Measurements from ENCODE around the gene CST9L. TPM values are rescaled to one million over a fixed set of nuclear protein-coding genes. Genes with fewer than 3 reads are reported as not detected.

Gene CST9L
- total RNA-seq, 2 donors from 2014 or later, result not detected

DNA sequence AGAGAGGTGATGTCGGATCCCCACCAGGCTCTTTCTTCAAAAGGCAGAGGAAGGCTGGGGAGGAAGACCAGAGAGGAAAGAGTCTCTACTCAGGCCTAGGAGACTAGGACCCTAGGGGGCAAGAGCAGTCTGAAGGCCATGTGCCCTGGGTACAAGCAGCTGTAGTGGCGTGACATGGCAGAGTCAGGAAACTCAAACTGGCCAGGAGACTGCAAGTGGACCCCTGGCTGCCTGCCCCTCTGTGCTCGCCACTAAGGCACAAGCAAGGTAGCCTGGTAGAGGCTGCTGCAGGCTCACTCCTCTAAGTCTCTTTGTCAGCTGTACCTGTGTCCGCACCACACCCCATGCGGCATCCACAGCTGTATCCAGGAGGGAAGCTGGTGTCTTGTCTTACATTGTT, 19.9 kb downstream of the CST9L start:
- Mint-ChIP-seq H3K27ac (no peak overlapping the region), H3K4me3 (no peak overlapping the region), H3K4me1 (no peaks in the 10 kb centered on the region), H3K36me3 (ENCODE audit: low read depth) (no peaks in the 10 kb centered on the region), H3K27me3 (peaks cover 53% of the 10 kb centered on the region)
- H3K9me3 ChIP-seq (ENCODE audit: control insufficient read depth, low read length, poor library complexity, severe bottlenecking), result no peaks in the 10 kb centered on the region
- ATAC-seq, result no peak
- DNase-seq, result no peak

DNA sequence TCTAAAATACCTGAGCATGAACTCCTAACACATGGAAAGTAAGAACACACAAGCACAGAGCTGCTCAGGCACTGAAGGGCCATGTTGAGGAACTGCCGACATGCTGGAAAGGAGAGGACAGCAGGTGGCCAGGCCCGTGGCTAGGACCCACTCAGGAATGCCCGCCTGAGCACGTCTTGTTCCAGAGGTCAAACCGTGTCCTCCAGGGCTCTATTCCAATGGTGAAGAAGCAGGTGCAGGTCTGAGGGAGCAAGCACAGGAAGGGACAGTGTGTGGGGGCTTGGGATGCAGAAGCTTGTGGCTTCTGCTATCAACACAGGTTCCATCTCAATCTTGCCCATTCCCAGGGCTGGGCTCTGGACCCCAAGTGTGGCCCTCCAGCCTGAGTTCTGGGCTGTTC, 20.7 kb downstream of the CST9L start:
- Mint-ChIP-seq H3K27ac (no peak overlapping the region), H3K4me1 (no peaks in the 10 kb centered on the region), H3K27me3 (peaks cover 56% of the 10 kb centered on the region), H3K36me3 (ENCODE audit: low read depth) (no peaks in the 10 kb centered on the region), H3K4me3 (no peak overlapping the region)
- ATAC-seq (no peak), DNase-seq (no peak)
- H3K9me3 ChIP-seq (ENCODE audit: control insufficient read depth, low read length, poor library complexity, severe bottlenecking), result no peaks in the 10 kb centered on the region

DNA sequence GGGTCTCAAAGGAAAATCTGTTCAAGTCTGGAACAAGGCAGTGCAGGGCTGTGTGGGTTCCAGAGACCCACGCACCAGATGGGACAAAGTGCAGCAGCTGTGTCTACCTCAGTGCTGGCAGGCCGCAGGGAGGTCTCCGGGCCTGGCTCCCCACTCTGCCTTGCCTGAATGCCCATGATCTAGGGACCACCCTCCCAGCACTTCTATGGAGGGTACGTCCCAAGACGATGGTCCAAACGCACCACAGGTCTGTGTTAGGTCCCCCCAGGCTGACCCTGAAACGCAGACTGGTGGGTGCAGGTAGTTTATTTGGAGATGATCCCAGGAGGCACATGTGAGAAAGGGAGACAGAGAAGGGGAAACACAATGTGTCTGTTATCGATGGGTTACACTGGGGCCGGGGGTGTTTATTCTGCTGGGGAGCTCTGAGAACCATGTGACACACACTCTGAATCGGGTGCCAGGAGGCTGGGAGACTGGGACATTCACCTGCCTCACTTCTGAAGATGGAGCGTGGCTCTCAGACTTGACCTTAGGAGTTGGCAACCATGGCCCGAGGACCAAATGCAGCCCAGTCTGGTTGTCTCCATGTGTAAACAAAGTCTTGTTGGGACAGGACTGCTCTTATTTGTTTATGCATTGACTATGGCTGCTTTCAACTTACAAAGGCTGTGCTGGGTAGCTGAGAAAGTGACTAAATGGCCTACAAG, 21.7 kb downstream of the CST9L start:
- Mint-ChIP-seq H3K27ac (no peak overlapping the region), H3K27me3 (peaks cover 65% of the 10 kb centered on the region), H3K36me3 (ENCODE audit: low read depth) (no peaks in the 10 kb centered on the region), H3K4me1 (no peaks in the 10 kb centered on the region), H3K4me3 (no peak overlapping the region)
- DNase-seq (no peak), ATAC-seq (no peak)
- no peaks in the 10 kb centered on the region for H3K9me3 ChIP-seq (ENCODE audit: control insufficient read depth, low read length, poor library complexity, severe bottlenecking)

GRCh38 chr20:23544133-23544532, 24.2 kb downstream of the CST9L start:
- peaks cover 52% of the 10 kb centered on the region for H3K27me3 Mint-ChIP-seq
- no peaks in the 10 kb centered on the region for H3K4me1 Mint-ChIP-seq
- DNase-seq (no peak), ATAC-seq (no peak)
- H3K4me3 Mint-ChIP-seq, result no peak overlapping the region
- H3K27ac Mint-ChIP-seq, result no peak overlapping the region
- no peaks in the 10 kb centered on the region for H3K9me3 ChIP-seq (ENCODE audit: control insufficient read depth, low read length, poor library complexity, severe bottlenecking)
- H3K36me3 Mint-ChIP-seq (ENCODE audit: low read depth), result no peaks in the 10 kb centered on the region

- Mint-ChIP-seq H3K4me3 (no peak overlapping the region), H3K36me3 (ENCODE audit: low read depth) (no peaks in the 10 kb centered on the region), H3K27ac (no peak overlapping the region), H3K4me1 (no peaks in the 10 kb centered on the region), H3K27me3 (peaks cover 43% of the 10 kb centered on the region)
- no peaks in the 10 kb centered on the region for H3K9me3 ChIP-seq (ENCODE audit: control insufficient read depth, low read length, poor library complexity, severe bottlenecking)
- DNase-seq (no peak), ATAC-seq (no peak)
These were observed 25.5 kb downstream of the CST9L start for GRCh38 chr20:23542801-23543200.

DNA sequence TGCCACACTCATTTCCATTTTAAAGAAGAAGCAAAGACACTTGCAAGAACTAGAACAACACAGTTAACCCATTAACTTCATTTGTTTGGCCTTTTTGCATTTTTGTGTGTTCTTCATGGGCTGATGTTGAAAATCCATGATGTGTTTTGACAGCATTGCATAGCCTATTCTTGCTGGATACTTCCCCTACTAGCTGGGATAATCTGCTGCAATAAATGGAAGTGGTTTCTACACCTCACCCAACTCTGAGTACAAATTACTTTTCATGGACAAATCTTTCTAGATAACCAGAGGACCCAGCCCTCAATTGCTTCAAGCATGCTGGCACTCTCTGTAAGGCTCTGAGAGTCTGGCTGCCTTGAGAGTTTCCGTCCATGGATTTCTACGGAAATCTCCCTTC, 26.5 kb downstream of the CST9L start:
- ATAC-seq (no peak), DNase-seq (no peak)
- H3K4me1 Mint-ChIP-seq, result no peaks in the 10 kb centered on the region
- H3K9me3 ChIP-seq (ENCODE audit: control insufficient read depth, low read length, poor library complexity, severe bottlenecking), result no peaks in the 10 kb centered on the region
- no peak overlapping the region for H3K27ac Mint-ChIP-seq
- peaks cover 46% of the 10 kb centered on the region for H3K27me3 Mint-ChIP-seq
- H3K4me3 Mint-ChIP-seq, result no peak overlapping the region
- H3K36me3 Mint-ChIP-seq (ENCODE audit: low read depth), result no peaks in the 10 kb centered on the region

- no peaks in the 10 kb centered on the region for H3K4me1 Mint-ChIP-seq
- no peak overlapping the region for H3K27ac Mint-ChIP-seq
- H3K9me3 ChIP-seq (ENCODE audit: control insufficient read depth, low read length, poor library complexity, severe bottlenecking), result no peaks in the 10 kb centered on the region
- DNase-seq (no peak), ATAC-seq (no peak)
- H3K27me3 Mint-ChIP-seq, result peaks cover 46% of the 10 kb centered on the region
- H3K36me3 Mint-ChIP-seq (ENCODE audit: low read depth), result no peaks in the 10 kb centered on the region
- H3K4me3 Mint-ChIP-seq, result no peak overlapping the region
These were observed 27.0 kb downstream of the CST9L start for GRCh38 chr20:23541330-23541729.

DNA sequence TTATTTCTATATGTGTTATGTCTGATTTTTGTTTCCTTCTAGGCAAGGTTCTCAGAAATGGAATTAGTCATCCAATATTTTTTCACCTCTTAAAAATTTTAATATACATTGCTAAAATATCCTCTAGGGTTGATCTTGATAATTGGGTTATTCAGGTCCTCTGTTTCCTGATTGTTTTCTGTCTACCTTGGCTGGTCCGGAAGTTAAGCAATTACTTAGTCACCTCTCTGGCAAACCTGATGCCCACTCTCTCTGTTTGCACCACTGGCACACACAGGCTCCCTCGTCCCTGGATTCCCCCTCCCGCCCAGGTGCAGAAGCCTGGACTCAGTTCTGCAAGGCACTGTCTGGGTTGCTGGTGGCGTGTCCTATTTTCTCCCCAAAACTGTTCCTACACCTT, 27.7 kb downstream of the CST9L start:
- Mint-ChIP-seq H3K36me3 (ENCODE audit: low read depth) (no peaks in the 10 kb centered on the region), H3K4me3 (no peak overlapping the region), H3K27me3 (peaks cover 45% of the 10 kb centered on the region), H3K27ac (no peak overlapping the region), H3K4me1 (no peaks in the 10 kb centered on the region)
- no peaks in the 10 kb centered on the region for H3K9me3 ChIP-seq (ENCODE audit: control insufficient read depth, low read length, poor library complexity, severe bottlenecking)
- ATAC-seq, result no peak
- no peak for DNase-seq

GRCh38 chr20:23537030-23537429, 31.3 kb downstream of the CST9L start:
- DNase-seq, result no peak
- no peak for ATAC-seq
- no peaks in the 10 kb centered on the region for H3K9me3 ChIP-seq (ENCODE audit: control insufficient read depth, low read length, poor library complexity, severe bottlenecking)
- Mint-ChIP-seq H3K27me3 (peaks cover 19% of the 10 kb centered on the region), H3K4me3 (no peak overlapping the region), H3K27ac (no peak overlapping the region), H3K36me3 (ENCODE audit: low read depth) (no peaks in the 10 kb centered on the region), H3K4me1 (no peaks in the 10 kb centered on the region)

DNA sequence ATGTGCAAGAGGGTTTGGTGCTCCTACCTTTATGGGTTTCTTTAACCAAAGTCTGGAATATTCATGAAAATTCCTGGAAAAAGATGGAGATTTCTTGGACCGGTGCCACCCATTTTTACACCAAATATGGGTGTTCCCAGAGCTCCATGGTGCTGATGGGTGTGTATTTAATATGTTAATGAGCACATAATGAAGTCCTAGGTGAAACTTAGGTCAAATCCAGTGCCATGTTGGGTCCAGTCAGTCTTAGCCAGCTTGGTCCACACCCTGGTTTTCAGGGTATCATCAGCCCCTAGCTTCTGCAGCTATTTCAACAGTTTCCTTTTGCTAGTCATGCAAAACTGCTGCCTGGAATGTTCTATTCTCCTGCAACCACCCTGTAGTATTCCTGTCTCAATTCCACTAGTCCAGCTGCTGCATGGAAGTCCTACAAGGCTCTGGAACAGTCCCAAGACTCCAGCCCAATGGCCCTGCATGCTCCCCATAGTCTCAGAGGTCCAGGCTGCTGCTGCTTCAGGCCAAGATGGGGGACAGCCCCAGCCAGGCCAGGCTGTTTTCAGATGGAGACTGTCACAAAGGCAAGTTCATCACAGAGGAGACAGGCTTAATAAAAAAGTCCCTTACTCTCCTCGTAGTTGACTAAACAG, 31.8 kb downstream of the CST9L start:
- H3K9me3 ChIP-seq (ENCODE audit: control insufficient read depth, low read length, poor library complexity, severe bottlenecking), result no peaks in the 10 kb centered on the region
- H3K4me1 Mint-ChIP-seq, result no peaks in the 10 kb centered on the region
- H3K27me3 Mint-ChIP-seq, result peaks cover 15% of the 10 kb centered on the region
- no peaks in the 10 kb centered on the region for H3K36me3 Mint-ChIP-seq (ENCODE audit: low read depth)
- ATAC-seq (no peak), DNase-seq (no peak)
- no peak overlapping the region for H3K4me3 Mint-ChIP-seq
- H3K27ac Mint-ChIP-seq, result no peak overlapping the region

GRCh38 chr20:23534801-23535593, 33.3 kb downstream of the CST9L start:
- Mint-ChIP-seq H3K36me3 (ENCODE audit: low read depth) (no peaks in the 10 kb centered on the region), H3K4me1 (no peaks in the 10 kb centered on the region), H3K27ac (no peak overlapping the region), H3K27me3 (peaks cover 11% of the 10 kb centered on the region), H3K4me3 (no peak overlapping the region)
- no peaks in the 10 kb centered on the region for H3K9me3 ChIP-seq (ENCODE audit: control insufficient read depth, low read length, poor library complexity, severe bottlenecking)
- ATAC-seq (no peak), DNase-seq (no peak)

DNA sequence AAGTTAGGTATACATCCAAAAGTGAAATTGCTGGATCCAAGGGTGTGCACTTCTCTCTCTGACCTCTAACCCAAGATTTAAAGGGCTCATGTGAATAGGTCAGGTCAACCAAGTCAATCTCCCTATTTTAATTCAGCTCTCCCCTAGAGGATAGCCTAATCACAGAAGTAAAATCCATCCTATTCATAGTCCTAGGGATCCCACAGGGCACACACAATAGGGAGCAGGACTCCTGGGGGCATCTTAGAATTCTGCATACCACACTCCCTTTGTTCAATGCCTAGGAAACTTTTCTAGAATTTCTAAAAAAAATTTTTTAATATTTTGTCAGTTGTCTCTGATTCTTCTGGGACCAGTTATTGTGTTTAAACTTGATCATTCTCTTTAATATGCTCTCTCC, 35.1 kb downstream of the CST9L start:
- Mint-ChIP-seq H3K4me3 (no peak overlapping the region), H3K4me1 (no peaks in the 10 kb centered on the region), H3K27ac (no peak overlapping the region), H3K36me3 (ENCODE audit: low read depth) (no peaks in the 10 kb centered on the region), H3K27me3 (peaks cover 11% of the 10 kb centered on the region)
- H3K9me3 ChIP-seq (ENCODE audit: control insufficient read depth, low read length, poor library complexity, severe bottlenecking), result no peaks in the 10 kb centered on the region
- no peak for ATAC-seq
- no peak for DNase-seq

- no peaks in the 10 kb centered on the region for H3K4me1 Mint-ChIP-seq
- peaks cover 11% of the 10 kb centered on the region for H3K27me3 Mint-ChIP-seq
- no peaks in the 10 kb centered on the region for H3K9me3 ChIP-seq (ENCODE audit: control insufficient read depth, low read length, poor library complexity, severe bottlenecking)
- no peaks in the 10 kb centered on the region for H3K36me3 Mint-ChIP-seq (ENCODE audit: low read depth)
- no peak for DNase-seq
- H3K27ac Mint-ChIP-seq, result no peak overlapping the region
- no peak for ATAC-seq
- no peak overlapping the region for H3K4me3 Mint-ChIP-seq
These were observed 35.8 kb downstream of the CST9L start for GRCh38 chr20:23532533-23532932.

All from T-helper 17 cell (primary cell).